Measurements from ENCODE around the gene PMPCA.

DNA sequence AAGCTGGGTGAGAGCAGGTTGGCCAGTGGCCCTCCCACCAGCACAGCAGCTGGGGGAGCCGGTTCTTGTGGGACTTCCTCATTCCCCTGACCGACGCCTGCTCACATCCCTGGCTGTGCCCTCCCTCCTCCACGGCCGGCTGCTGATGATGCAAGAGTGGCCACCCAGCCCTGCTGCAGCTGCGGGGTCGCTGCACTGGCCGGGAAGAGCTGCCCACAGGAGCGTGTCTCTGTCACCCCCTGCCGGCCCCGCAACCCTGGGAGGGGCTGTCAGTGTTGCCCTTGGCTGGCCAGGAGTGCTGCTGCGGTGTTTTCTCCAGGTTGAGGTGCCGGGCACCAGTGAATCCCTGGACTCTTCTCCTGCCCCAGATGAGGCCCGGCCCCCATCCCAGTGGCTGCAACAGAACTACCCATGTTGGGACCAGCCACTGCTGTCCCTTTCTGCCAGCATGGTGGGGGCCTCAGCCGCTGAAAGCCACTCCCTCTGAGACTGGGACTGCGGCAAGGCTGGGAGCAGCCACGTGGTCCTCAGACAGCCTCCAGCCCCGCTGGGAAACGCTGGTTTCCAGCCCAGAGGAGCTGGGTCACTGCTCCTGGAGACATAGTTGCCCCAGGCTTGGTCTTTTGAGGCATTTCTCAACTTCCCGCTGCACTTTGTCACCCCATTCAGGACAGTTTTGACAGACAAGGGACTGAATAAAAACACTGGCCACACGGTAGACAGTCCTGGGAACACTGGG, 37.7 kb upstream of the PMPCA start:
- TF ChIP-seq, protein P1, sequence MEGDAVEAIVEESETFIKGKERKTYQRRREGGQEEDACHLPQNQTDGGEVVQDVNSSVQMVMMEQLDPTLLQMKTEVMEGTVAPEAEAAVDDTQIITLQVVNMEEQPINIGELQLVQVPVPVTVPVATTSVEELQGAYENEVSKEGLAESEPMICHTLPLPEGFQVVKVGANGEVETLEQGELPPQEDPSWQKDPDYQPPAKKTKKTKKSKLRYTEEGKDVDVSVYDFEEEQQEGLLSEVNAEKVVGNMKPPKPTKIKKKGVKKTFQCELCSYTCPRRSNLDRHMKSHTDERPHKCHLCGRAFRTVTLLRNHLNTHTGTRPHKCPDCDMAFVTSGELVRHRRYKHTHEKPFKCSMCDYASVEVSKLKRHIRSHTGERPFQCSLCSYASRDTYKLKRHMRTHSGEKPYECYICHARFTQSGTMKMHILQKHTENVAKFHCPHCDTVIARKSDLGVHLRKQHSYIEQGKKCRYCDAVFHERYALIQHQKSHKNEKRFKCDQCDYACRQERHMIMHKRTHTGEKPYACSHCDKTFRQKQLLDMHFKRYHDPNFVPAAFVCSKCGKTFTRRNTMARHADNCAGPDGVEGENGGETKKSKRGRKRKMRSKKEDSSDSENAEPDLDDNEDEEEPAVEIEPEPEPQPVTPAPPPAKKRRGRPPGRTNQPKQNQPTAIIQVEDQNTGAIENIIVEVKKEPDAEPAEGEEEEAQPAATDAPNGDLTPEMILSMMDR (IDR thresholded peaks at IDR 0.05): no peak
- TF ChIP-seq POLR2A (IDR thresholded peaks at IDR 0.05; ENCODE audit: low read depth): no peak
- TF ChIP-seq POLR2AphosphoS5 (IDR thresholded peaks at IDR 0.05): no peak

All from esophagus muscularis mucosa (tissue), 3 donors.